Gastroesophageal sphincter (tissue), 4 donors: ENCODE data around the gene SERTAD1. TPM values are rescaled to one million over a fixed set of nuclear protein-coding genes. Genes with fewer than 3 reads are reported as not detected.
"Not testable (repeated sequence)": the region's sequence is repeated elsewhere in the genome, so short reads cannot be mapped to it uniquely, and the experiment has no call there.

ENCODE experiments used
- ATAC-seq: fragments of 150-250 bp; one replicate; pipeline ENCODE4 v1.9.1; 2016; ENCODE audit warnings: mild to moderate bottlenecking, moderate library complexity
- H3K27ac ChIP-seq, 4 donors: fragments of 200-600 bp; sonication (generic) in 3 of 4; 1 replicate in 3 of 4; 2 replicates in 1 of 4; pipeline ENCODE4 v1.5.1; 2016 to 2019
- H3K27me3 ChIP-seq: fragments of 200-600 bp; sonication (generic); one replicate; pipeline ENCODE4 v1.5.1; 2019
- H3K36me3 ChIP-seq, 2 donors: fragments of 200-600 bp; sonication (generic); one replicate each; pipeline ENCODE4 v1.5.1; 2019; ENCODE audit warnings: control low read depth in 1 of 2
- H3K4me1 ChIP-seq, 3 donors: fragments of 200-600 bp; sonication (generic); 1 replicate in 2 of 3; 2 replicates in 1 of 3; pipeline ENCODE4 v1.5.1; 2016 to 2019; ENCODE audit warnings: control low read depth in 2 of 3
- H3K4me3 ChIP-seq, 2 donors: fragments of 200-600 bp; sonication (generic); one replicate each; pipeline ENCODE4 v1.5.1; 2019; ENCODE audit warnings: mild to moderate bottlenecking in 1 of 2, moderate library complexity in 1 of 2
- H3K9me3 ChIP-seq, 3 donors: fragments of 200-600 bp; sonication (generic); one replicate each; pipeline ENCODE4 v1.5.1; 2017 to 2019; ENCODE audit warnings: control low read depth in 2 of 3
- EP300 ChIP-seq: sonication (generic); formaldehyde crosslinking; IDR thresholded peaks from one replicate; pipeline ENCODE4 v1.6.1; 2017; ENCODE audit warnings: antibody characterized with exemption, mild to moderate bottlenecking
- POLR2A ChIP-seq, 2 donors: fragments of 450-650 bp; IDR thresholded peaks; one replicate each; pipeline ENCODE4 v1.6.1; 2017; ENCODE audit warnings: antibody characterized with exemption in 2 of 2, mild to moderate bottlenecking in 2 of 2, moderate library complexity in 1 of 2
- POLR2AphosphoS5 ChIP-seq: sonication (generic); formaldehyde crosslinking; IDR thresholded peaks from one replicate; pipeline ENCODE4 v1.6.1; 2017; ENCODE audit warnings: antibody characterized with exemption
- WGBS, 2 donors: methylation state at CpG; one replicate each; pipeline ENCODE4 v1.1.5; 2018; ENCODE audit warnings: low coverage in 1 of 2; 5-methylcytosine and 5-hydroxymethylcytosine counted together
- total RNA-seq, 4 donors: library from RNA; depleted of rRNA; stranded (reverse); fragments of >200 nt; gene quantifications; one replicate each; pipeline ENCODE4 v1.1.0, GENCODE V29; 2016
- TF ChIP-seq, protein P1 (sequence below), 4 experiments: fragments of 200-600 bp in 2 of 4; fragments of 450-650 bp in 2 of 4; sonication (generic) in 1 of 4; IDR thresholded peaks; one replicate each; pipeline ENCODE4 v1.5.1; 2017 to 2019; ENCODE audit warnings: antibody characterized with exemption in 4 of 4, mild to moderate bottlenecking in 2 of 4, moderate library complexity in 2 of 4

SERTAD1 gene
- total RNA-seq, 4 donors from 2014 or later: 16.6 to 22.1 (median 18.9) TPM

DNA sequence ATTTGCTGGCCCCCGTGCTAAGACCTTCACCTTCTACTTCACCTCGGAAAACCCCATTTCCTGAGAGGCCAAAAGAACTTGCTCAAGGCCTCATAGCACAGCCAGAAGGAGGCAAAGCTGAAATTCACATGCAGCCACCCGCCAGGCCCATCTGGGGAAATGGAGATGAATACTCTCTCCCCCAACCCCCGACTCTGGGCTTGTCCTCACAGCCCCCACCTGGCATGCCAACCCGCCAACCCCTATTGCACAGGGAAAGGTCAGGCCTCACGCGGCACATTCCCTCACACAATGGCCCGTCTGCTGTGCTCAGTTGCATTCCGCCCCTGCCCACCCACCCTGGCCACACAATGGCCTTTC lies 15.8 kb downstream of the SERTAD1 start:
- Histone ChIP-seq H3K36me3 (no peaks in the 10 kb centered on the region), H3K27me3 (no peaks in the 10 kb centered on the region), H3K27ac (peak overlapping the region in 1 of 4 donors; percentile 69), H3K4me1 (peaks cover 0 to 32% (median 13%) of the 10 kb centered on the region in 3 donors), H3K4me3 (no peak overlapping the region), H3K9me3 (no peaks in the 10 kb centered on the region)
- TF ChIP-seq, protein P1, sequence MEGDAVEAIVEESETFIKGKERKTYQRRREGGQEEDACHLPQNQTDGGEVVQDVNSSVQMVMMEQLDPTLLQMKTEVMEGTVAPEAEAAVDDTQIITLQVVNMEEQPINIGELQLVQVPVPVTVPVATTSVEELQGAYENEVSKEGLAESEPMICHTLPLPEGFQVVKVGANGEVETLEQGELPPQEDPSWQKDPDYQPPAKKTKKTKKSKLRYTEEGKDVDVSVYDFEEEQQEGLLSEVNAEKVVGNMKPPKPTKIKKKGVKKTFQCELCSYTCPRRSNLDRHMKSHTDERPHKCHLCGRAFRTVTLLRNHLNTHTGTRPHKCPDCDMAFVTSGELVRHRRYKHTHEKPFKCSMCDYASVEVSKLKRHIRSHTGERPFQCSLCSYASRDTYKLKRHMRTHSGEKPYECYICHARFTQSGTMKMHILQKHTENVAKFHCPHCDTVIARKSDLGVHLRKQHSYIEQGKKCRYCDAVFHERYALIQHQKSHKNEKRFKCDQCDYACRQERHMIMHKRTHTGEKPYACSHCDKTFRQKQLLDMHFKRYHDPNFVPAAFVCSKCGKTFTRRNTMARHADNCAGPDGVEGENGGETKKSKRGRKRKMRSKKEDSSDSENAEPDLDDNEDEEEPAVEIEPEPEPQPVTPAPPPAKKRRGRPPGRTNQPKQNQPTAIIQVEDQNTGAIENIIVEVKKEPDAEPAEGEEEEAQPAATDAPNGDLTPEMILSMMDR (IDR thresholded peaks at IDR 0.05): no peak
- no peak for TF ChIP-seq POLR2AphosphoS5
- TF ChIP-seq POLR2A (IDR thresholded peaks at IDR 0.05): no peak
- 67 to 76% methylated on average over 1 to 4 of the region's 9 CpGs for WGBS, 2 donors
- ATAC-seq: no peak

DNA sequence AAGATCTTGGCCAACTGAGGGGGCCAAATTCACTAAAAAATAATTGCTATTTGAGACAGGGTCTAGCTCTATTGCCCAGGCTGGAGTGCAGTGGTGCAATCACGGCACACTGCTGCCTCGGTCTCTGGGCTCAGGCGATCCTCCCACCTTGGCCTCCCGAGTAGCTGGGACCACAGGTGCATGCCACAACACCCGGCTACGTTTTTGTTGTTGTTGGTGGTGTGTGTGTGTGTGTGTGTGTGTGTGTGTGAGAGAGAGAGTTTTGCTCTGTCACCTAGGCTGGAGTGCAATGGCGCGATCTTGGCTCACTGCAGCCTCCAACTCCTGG lies 17.2 kb downstream of the SERTAD1 start:
- H3K9me3 ChIP-seq, H3K27me3 ChIP-seq, H3K4me3 ChIP-seq, ATAC-seq, H3K36me3 ChIP-seq, H3K27ac ChIP-seq: not testable (repeated sequence)
- H3K4me1 ChIP-seq: peaks cover 0 to 43% (median 12%) of the 10 kb centered on the region in 3 donors
- WGBS, 2 donors: 73% methylated on average over 3 of the region's 8 CpGs; no CpG with 5 or more reads in 1 of the 2 donors

DNA sequence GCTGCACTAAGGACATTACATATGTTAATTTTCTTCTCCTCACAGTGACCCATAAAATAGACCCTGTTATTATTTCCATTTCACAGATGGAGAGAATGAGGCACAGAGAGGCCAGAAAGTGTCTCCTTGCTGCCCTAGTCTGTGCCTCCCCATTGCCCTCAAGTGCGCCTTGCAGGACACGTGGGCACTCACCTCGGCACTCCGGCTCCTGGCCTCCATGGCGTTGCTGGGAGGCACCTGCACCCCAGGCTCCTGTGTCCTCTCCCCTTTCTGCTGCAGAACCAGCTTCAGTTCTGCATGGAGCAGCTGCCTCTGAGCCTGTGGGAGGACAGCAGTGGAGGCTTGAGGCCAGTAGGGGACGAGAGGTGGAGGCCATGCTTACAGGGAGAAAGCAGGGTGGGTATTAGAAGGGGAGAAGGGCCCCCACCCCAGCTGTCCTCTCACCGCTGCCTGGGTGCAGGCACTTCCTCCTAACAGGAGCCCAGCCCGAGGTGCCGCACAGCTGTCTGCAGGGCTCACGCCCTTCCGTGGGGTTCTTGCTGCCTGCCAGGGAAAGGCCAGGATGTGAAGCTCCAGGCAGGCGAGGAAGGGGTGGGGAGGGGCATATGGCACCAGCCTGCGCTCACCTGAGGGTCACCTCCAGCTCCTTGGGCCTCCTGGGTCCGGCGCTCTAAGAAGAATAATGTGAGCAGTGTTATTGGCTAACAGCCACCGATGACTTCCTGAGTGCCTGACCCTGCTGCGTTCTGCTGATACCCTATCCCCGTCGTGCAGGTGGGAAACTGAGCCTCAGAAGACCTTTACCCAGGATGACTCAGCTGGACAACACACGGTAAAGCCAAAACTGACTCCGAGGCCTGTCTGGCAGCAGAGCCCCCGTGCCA lies 17.8 kb downstream of the SERTAD1 start:
- Histone ChIP-seq H3K27ac (no peak overlapping the region), H3K36me3 (no peaks in the 10 kb centered on the region), H3K4me1 (peaks cover 0 to 43% (median 8%) of the 10 kb centered on the region in 3 donors), H3K9me3 (no peaks in the 10 kb centered on the region), H3K27me3 (no peaks in the 10 kb centered on the region), H3K4me3 (no peak overlapping the region)
- 84% methylated on average over 5 of the region's 22 CpGs; no CpG with 5 or more reads in 1 of the 2 donors for WGBS, 2 donors
- no peak for ATAC-seq
- TF ChIP-seq POLR2A (IDR thresholded peaks at IDR 0.05) (no peak), POLR2AphosphoS5 (no peak), EP300 (no peak)
- TF ChIP-seq, protein P1 (IDR thresholded peaks at IDR 0.05): no peak

DNA sequence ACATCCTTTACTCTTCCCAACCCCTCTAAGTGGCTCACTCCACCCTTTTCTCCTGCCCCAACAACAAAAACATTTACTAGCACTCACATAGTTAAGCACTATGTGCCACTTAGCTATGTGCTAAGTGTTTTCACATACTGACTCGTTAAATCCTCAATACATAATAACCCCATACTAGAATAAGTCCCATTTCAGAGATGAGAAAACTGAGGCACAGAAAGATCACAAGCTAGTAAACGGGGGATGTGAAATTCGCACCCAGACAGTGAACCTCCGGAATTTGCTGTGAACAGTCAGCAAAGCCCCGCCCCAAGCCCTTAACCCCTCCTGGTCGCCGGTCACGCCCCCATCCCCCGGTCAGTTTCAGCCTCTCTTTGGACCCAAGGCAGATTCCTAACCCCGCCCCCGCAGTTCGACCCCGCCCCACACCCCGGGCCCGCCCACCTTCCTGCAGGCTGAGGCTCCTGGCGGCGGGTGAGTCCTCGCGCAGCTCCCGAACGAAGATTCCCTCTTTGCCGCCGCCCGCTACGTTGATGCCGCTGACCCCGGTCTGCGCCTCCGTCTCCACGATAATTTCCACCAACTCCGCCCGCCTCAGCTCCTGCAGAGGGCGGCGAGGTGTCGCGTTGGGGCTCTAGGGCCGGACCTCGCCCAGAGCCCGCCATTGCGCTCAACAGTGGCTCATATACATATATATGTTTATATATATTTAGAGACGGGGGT lies 22.4 kb downstream of the SERTAD1 start:
- no peaks in the 10 kb centered on the region for H3K27me3 ChIP-seq
- no peaks in the 10 kb centered on the region for H3K9me3 ChIP-seq
- peak; percentile 91 for ATAC-seq
- peak overlapping the region; percentile 67 to 93 (median 88) for H3K27ac ChIP-seq
- TF ChIP-seq EP300 (no peak), POLR2A (IDR thresholded peaks at IDR 0.05) (no peak), POLR2AphosphoS5 (peak; percentile 26)
- TF ChIP-seq, protein P1 (IDR thresholded peaks at IDR 0.05): peak in 2 of 4 experiments; percentile 9 to 16
- H3K36me3 ChIP-seq: peaks cover 0 to 2% of the 10 kb centered on the region in 2 donors
- H3K4me3 ChIP-seq: peak overlapping the region; percentile 44 to 68
- peaks cover 0 to 23% (median 0%) of the 10 kb centered on the region in 3 donors for H3K4me1 ChIP-seq
- WGBS, 2 donors: 0% methylated on average over 5 to 6 of the region's 41 CpGs

DNA sequence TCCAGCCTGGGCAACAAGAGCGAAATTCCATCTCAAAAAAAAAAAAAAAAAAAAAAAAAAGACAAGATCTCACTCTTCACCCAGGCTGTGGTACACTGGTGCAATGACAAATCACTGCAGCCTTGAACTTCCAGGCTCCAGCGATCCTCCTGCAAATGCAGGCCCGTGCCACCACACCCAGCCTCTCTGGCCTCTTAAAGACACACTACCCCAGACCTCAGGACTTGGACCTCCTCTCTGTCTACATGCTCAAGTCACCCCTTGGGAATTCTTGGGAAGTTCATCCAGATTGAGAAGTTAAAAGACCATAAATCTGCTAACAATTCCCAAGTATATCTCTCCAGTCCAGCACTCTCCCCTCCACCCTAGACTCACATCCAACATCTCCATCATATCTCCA lies 25.2 kb downstream of the SERTAD1 start:
- no peak overlapping the region for H3K27ac ChIP-seq
- peaks cover 0 to 23% (median 0%) of the 10 kb centered on the region in 3 donors for H3K4me1 ChIP-seq
- no peak overlapping the region for H3K4me3 ChIP-seq
- no peaks in the 10 kb centered on the region for H3K27me3 ChIP-seq
- 8 to 17% methylated on average over 2 of the region's 3 CpGs for WGBS, 2 donors
- TF ChIP-seq POLR2AphosphoS5 (no peak), EP300 (no peak), POLR2A (IDR thresholded peaks at IDR 0.05) (no peak)
- TF ChIP-seq, protein P1 (IDR thresholded peaks at IDR 0.05): no peak
- no peaks in the 10 kb centered on the region for H3K9me3 ChIP-seq
- no peak for ATAC-seq
- H3K36me3 ChIP-seq: peaks cover 0 to 29% of the 10 kb centered on the region in 2 donors
